Pancreas (tissue), 10 donors: Measurements from ENCODE around the gene DDX10. TPM values are rescaled to one million over a fixed set of nuclear protein-coding genes. Genes with fewer than 3 reads are reported as not detected.
A peak's percentile ranks its signal among the peaks of the same experiment; 100 is the strongest.
"Not testable (repeated sequence)": the region's sequence is repeated elsewhere in the genome, so short reads cannot be mapped to it uniquely, and the experiment has no call there.

Source experiments
- ATAC-seq, 4 donors: fragments of 200-7000 bp; cut with Tn5 transposase; one replicate each; pipeline versions ENCODE4 v1.8.0 to v1.9.1; 2020; ENCODE audit warnings: mild to moderate bottlenecking in 4 of 4, moderate library complexity in 4 of 4
- DNase-seq, 6 donors: peaks; one replicate each; pipeline ENCODE4 v3.0.0-alpha.2; 2020
- FAIRE-seq: peaks from 2 replicates; lab custom pipeline; 2012; peaks lifted over from hg19 to GRCh38; lab: Jason Lieb, UNC
- H3K27ac ChIP-seq, 4 donors: fragments of 200-600 bp; sonication (generic); 1 replicate in 3 of 4; 2 replicates in 1 of 4; pipeline versions ENCODE4 v1.5.0 to v1.8.0; 2020
- H3K27me3 ChIP-seq, 4 donors: fragments of 200-600 bp; one replicate each; pipeline ENCODE4 v1.8.0; 2021
- H3K36me3 ChIP-seq, 3 donors: fragments of 200-600 bp; sonication (generic) in 1 of 3; one replicate each; pipeline versions ENCODE4 v1.5.0 to v1.8.0; 2020 to 2021
- H3K4me1 ChIP-seq, 3 donors: fragments of 200-600 bp; one replicate each; pipeline ENCODE4 v1.8.0; 2021
- H3K4me3 ChIP-seq, 4 donors: fragments of 200-600 bp; sonication (generic) in 2 of 4; one replicate each; pipeline versions ENCODE4 v1.5.0 to v1.8.0; 2020 to 2021
- H3K9me3 ChIP-seq, 4 donors: fragments of 200-600 bp; one replicate each; pipeline ENCODE4 v1.8.0; 2021
- WGBS, 2 donors: extraction: QIAGEN DNeasy Blood & Tissue Kit; methylation state at CpG; one replicate each; pipeline ENCODE4 v1.1.7; 2013; 5-methylcytosine and 5-hydroxymethylcytosine counted together
- intact Hi-C, 3 donors: fragments of 100-400 bp; cut with DNase I; formaldehyde crosslinking; loops; one replicate each; pipeline versions ENCODE4 v1.11.1 to v1.14.2; 2022
- polyA plus RNA-seq, 2 donors: library from polyadenylated mRNA; stranded (reverse); fragments of 200-250 nt; gene quantifications; one replicate each; pipeline ENCODE4 v1.2.3, GENCODE V29; 2013
- total RNA-seq, 6 donors: library from RNA; stranded (reverse); fragmentation: NEBNext Ultra II Directional in 4 of 6; extraction: Animal tissue kit (Norgen Biotek cat#: 25700) in 4 of 6; gene quantifications; one replicate each; pipeline versions ENCODE4 v1.2.1 to v1.2.4, GENCODE V29; 2021 to 2023
- TF ChIP-seq, protein P1 (sequence below), 4 donors: fragments of 200-600 bp; sonication (generic) in 3 of 4; IDR thresholded peaks; one replicate each; pipeline versions ENCODE4 v1.5.0 to v1.8.0; 2021; ENCODE audit warnings: antibody characterized with exemption in 4 of 4
- donor health status: healthy with polysubstance abuse.
- donor health status: DM: no; HTN: no; CAD: no; lungs with moderate emphysema.
- donor health status: DM: no; HTN: no; CAD: no.
- donor health status: control.
- donor health status: control.
- donor health status: Bipolar disorder and iron deficiency.
- donor health status: DM: yes; HTN: yes; CAD: no.
- donor health status: DM: no; HTN: no; CAD: no.
- donor health status: DM: no; HTN: no; CAD: no.
- donor health status: DM: yes; HTN: yes; CAD: no.

DDX10 gene
- total and polyA plus RNA-seq, 8 donors = 10.9 to 18.4 (median 16.5) TPM

DNA sequence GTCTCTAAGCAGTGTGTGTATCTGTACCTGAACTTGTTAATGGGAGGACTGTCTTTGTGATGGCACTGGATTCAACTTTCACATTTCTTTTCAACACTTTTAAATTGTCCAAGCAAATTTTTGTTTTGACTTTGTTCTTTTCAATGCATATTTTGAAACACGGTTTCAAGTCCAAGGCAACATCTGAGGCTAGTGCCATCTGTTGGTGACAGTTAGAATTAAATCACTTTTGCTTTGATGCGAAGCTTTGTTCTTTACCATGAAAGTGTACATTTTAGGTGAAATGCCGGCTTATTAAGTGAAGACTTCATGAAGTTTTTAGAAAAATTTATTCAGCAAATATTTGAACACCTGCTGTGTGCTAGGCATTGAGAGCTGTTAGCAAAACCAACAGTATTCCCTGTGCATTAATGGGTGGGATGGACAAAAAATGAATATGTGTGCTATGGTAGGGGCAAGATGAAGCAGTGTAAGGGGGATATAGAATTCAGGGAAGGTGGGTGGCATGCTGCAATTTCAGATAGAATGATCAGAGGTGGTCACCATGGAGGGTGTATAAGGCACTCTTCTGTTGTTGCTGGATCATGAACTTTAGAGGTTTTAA lies 70.2 kb downstream of the DDX10 start:
- intact Hi-C loops = no loop called here
- Histone ChIP-seq H3K27me3 (no peaks in the 10 kb centered on the region), H3K4me3 (no peak overlapping the region), H3K36me3 (no peaks in the 10 kb centered on the region), H3K27ac (no peak overlapping the region), H3K9me3 (no peaks in the 10 kb centered on the region), H3K4me1 (peaks cover 7 to 25% (median 22%) of the 10 kb centered on the region in 3 donors)
- FAIRE-seq (no peak), ATAC-seq (no peak), DNase-seq (no peak)
- TF ChIP-seq, protein P1, sequence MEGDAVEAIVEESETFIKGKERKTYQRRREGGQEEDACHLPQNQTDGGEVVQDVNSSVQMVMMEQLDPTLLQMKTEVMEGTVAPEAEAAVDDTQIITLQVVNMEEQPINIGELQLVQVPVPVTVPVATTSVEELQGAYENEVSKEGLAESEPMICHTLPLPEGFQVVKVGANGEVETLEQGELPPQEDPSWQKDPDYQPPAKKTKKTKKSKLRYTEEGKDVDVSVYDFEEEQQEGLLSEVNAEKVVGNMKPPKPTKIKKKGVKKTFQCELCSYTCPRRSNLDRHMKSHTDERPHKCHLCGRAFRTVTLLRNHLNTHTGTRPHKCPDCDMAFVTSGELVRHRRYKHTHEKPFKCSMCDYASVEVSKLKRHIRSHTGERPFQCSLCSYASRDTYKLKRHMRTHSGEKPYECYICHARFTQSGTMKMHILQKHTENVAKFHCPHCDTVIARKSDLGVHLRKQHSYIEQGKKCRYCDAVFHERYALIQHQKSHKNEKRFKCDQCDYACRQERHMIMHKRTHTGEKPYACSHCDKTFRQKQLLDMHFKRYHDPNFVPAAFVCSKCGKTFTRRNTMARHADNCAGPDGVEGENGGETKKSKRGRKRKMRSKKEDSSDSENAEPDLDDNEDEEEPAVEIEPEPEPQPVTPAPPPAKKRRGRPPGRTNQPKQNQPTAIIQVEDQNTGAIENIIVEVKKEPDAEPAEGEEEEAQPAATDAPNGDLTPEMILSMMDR (IDR thresholded peaks at IDR 0.05) = peak in 2 of 4 donors; percentile 20 to 34
- WGBS, 2 donors = 49 to 54% methylated on average over 3 of the region's 3 CpGs

DNA sequence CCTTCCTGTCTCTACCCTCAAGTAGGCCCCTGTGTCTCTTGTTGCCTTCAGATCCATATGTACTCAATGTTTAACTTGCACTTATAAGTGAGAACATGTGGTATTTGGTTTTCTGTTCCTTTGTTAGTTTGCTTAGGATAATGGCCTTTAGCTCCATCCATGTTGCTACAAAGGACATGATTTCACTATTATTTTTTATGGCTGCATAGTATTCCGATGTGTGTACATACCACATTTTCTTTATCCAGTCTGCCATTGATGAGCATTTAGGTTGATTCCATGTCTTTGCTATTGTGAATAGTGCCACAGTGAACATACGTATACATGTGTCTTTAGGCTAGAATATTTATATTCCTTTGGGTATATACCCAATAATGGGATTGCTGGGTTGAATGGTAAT lies 75.3 kb downstream of the DDX10 start:
- H3K36me3 ChIP-seq, H3K9me3 ChIP-seq, FAIRE-seq, H3K27me3 ChIP-seq, H3K4me3 ChIP-seq, ATAC-seq, DNase-seq, H3K4me1 ChIP-seq, H3K27ac ChIP-seq: not testable (repeated sequence)
- 96 to 98% methylated on average over 2 of the region's 2 CpGs for WGBS, 2 donors
- intact Hi-C loops = loop anchor here in 1 of 3 donors (10.0 kb wide), 1 partner anchor 55 kb away; no protein-coding TSS in a partner anchor

DNA sequence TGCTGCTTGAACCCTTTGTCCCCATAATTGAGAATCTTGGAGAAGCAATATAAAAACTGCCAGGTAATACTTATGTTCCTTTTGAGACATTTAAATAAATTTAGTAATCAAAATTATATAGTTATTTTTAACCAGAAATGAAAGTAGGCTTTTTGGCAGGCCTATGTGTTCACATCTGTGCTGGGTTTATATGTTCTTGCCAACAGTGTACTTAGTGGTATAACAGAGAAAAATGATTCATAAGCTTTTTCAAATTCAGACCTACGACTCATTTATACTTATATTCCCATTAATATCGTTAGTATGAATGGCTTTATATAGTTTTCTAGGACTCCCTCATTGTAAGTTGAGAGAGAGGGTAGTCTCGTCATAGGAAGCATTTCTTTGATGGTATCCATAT lies 79.0 kb downstream of the DDX10 start:
- Histone ChIP-seq H3K27ac (no peak overlapping the region), H3K27me3 (no peaks in the 10 kb centered on the region), H3K9me3 (no peaks in the 10 kb centered on the region), H3K4me1 (no peaks in the 10 kb centered on the region), H3K4me3 (no peak overlapping the region), H3K36me3 (no peaks in the 10 kb centered on the region)
- DNase-seq (no peak), ATAC-seq (no peak), FAIRE-seq (no peak)
- TF ChIP-seq, protein P1 (IDR thresholded peaks at IDR 0.05) = no peak
- WGBS, 2 donors = 89 to 94% methylated on average over 3 of the region's 3 CpGs
- intact Hi-C loops = loop anchor here in 1 of 3 donors (10.0 kb wide), 1 partner anchor 59 kb away; no protein-coding TSS in a partner anchor

DNA sequence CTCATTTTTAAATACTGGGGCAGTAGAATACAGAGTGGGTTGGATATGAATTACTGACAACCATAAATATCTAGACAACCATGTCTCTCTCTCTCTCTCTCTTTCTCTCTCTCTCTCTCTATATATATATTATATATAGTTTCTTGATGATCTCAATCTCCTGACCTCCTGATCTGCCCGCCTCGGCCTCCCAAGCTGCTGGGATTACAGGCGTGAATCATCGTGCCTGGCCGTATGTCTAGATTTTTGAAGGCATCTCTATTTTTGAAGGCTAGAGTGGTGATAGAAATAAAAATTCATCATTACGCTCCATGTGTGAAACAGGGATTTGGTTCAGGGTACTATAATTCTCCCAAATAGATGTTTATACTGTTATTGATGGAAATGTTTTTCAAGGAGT lies 84.1 kb downstream of the DDX10 start:
- Histone ChIP-seq H3K9me3 (no peaks in the 10 kb centered on the region), H3K27me3 (no peaks in the 10 kb centered on the region), H3K36me3 (no peaks in the 10 kb centered on the region), H3K4me3 (no peak overlapping the region), H3K4me1 (no peaks in the 10 kb centered on the region), H3K27ac (no peak overlapping the region)
- ATAC-seq (no peak), DNase-seq (no peak), FAIRE-seq (no peak)
- WGBS, 2 donors = 96 to 97% methylated on average over 6 of the region's 6 CpGs
- TF ChIP-seq, protein P1 (IDR thresholded peaks at IDR 0.05) = no peak
- intact Hi-C loops = loop anchor here in 1 of 3 donors (10.0 kb wide), 1 partner anchor 64 kb away; no protein-coding TSS in a partner anchor

DNA sequence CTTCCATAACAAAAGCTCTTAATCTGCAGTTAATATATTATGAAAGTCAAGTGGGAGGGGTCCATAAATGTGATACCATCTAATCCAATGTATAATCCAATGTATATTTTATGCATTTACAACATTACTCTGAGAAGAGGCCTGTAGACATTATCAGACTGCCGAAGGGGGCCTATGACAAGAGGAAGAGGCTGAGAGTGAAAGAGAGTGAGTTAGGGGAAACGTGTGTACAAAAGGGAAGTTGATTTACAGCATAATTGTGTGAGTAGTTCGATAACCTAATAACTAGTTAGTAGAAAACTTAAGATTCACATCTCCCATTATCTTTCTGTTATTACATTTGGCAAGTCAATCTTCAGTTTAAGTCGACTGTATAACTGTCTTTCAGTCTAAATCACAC lies 86.6 kb downstream of the DDX10 start:
- FAIRE-seq = no peak
- intact Hi-C loops = no loop called here

More for the DNA sequence above, 86.6 kb downstream of the DDX10 start:
- Histone ChIP-seq H3K9me3 (no peaks in the 10 kb centered on the region), H3K4me3 (no peak overlapping the region), H3K27ac (no peak overlapping the region), H3K27me3 (no peaks in the 10 kb centered on the region), H3K36me3 (no peaks in the 10 kb centered on the region), H3K4me1 (no peaks in the 10 kb centered on the region)
- 92 to 95% methylated on average over 4 of the region's 4 CpGs for WGBS, 2 donors
- DNase-seq = no peak
- ATAC-seq = no peak
- TF ChIP-seq, protein P1 (IDR thresholded peaks at IDR 0.05) = no peak
